GM12878 (cell line): ENCODE data around the gene HOXD13. TPM values are rescaled to one million over a fixed set of nuclear protein-coding genes. Genes with fewer than 3 reads are reported as not detected.
A peak's percentile ranks its signal among the peaks of the same experiment; 100 is the strongest.

ENCODE experiments used
- CEBPZ ChIP-seq: fragments of 150-350 bp; IDR thresholded peaks from 2 replicates; pipeline ENCODE4 v1.6.1; 2016; ENCODE audit warnings: low read depth, low read length
- CHD2 ChIP-seq: IDR thresholded peaks from 2 replicates; pipeline ENCODE4 v1.6.1; 2011; ENCODE audit warnings: low read depth, low read length, improper control_type of control experiment, borderline replicate concordance
- EGR1 ChIP-seq, 2 experiments: IDR thresholded peaks; 1 replicate in 1 of 2; 2 replicates in 1 of 2; pipeline ENCODE4 v1.6.1; 2011 to 2012; ENCODE audit warnings: low read depth in 2 of 2, low read length in 2 of 2, borderline replicate concordance in 1 of 2, mild to moderate bottlenecking in 1 of 2, moderate library complexity in 1 of 2
- ESRRA ChIP-seq: IDR thresholded peaks from 2 replicates; pipeline ENCODE4 v1.6.1; 2012; ENCODE audit warnings: mild to moderate bottlenecking, low read length, improper control_type of control experiment
- FOS ChIP-seq: IDR thresholded peaks from 3 replicates; pipeline ENCODE4 v1.6.1; 2011; ENCODE audit warnings: borderline replicate concordance; ENCODE audit not compliant: insufficient read length; ENCODE audit errors: extremely low read depth
- GATAD2B ChIP-seq: fragments of 450-650 bp; conservative IDR thresholded peaks from 2 replicates; pipeline ENCODE4 v1.6.1; 2017; ENCODE audit warnings: low read depth, mild to moderate bottlenecking, moderate library complexity
- IKZF2 ChIP-seq, 2 experiments: fragments of 450-650 bp; IDR thresholded peaks; 2 replicates each; pipeline ENCODE4 v1.6.1; 2017; ENCODE audit warnings: mild to moderate bottlenecking in 2 of 2, moderate library complexity in 2 of 2
- IRF3 ChIP-seq: fragments of 450-650 bp; IDR thresholded peaks from 2 replicates; pipeline ENCODE4 v1.6.1; 2014; ENCODE audit warnings: mild to moderate bottlenecking
- JUND ChIP-seq: IDR thresholded peaks from 2 replicates; pipeline ENCODE4 v1.6.1; 2012; ENCODE audit warnings: low read depth, mild to moderate bottlenecking, low read length, improper control_type of control experiment, moderate library complexity
- MYB ChIP-seq: fragments of 150-350 bp; IDR thresholded peaks from 2 replicates; pipeline ENCODE4 v1.6.1; 2014; ENCODE audit warnings: mild to moderate bottlenecking, low read depth, low read length, borderline replicate concordance
- NBN ChIP-seq: fragments of 450-650 bp; IDR thresholded peaks from 2 replicates; pipeline ENCODE4 v1.6.1; 2016
- NKRF ChIP-seq: fragments of 450-650 bp; conservative IDR thresholded peaks from 2 replicates; pipeline ENCODE4 v1.6.1; 2017; ENCODE audit warnings: mild to moderate bottlenecking, moderate library complexity
- NR2C2 ChIP-seq: IDR thresholded peaks from 2 replicates; pipeline ENCODE4 v1.6.1; 2011; ENCODE audit warnings: borderline replicate concordance, low read depth; ENCODE audit not compliant: control insufficient read depth, insufficient read length
- PBX3 ChIP-seq: IDR thresholded peaks from 2 replicates; pipeline ENCODE4 v1.6.1; 2011; ENCODE audit warnings: mild to moderate bottlenecking, low read depth, low read length, moderate library complexity; ENCODE audit not compliant: insufficient replicate concordance
- SIN3A ChIP-seq: IDR thresholded peaks from 2 replicates; pipeline ENCODE4 v1.6.1; 2012; ENCODE audit warnings: low read depth, low read length, improper control_type of control experiment
- ZNF622 ChIP-seq: fragments of 450-650 bp; IDR thresholded peaks from 2 replicates; pipeline ENCODE4 v1.6.1; 2017; ENCODE audit warnings: mild to moderate bottlenecking, inconsistent platforms
- ZZZ3 ChIP-seq: IDR thresholded peaks from 2 replicates; pipeline ENCODE4 v1.6.1; 2011; ENCODE audit warnings: low read depth; ENCODE audit not compliant: control insufficient read depth, insufficient read length
- polyA plus RNA-seq, 11 experiments: library from polyadenylated mRNA; depleted of rRNA in 4 of 11; unstranded in 6 of 11; stranded (reverse) in 5 of 11; fragments of >200 nt; fragmentation: Nextera tagmentation in 4 of 11; fragmentation: Illumina TruSeq in 1 of 11; extraction: Ambion mirVana in 4 of 11; extraction: Trizol in 1 of 11; gene quantifications; 1 replicate in 1 of 11; 2 replicates in 10 of 11; pipeline versions ENCODE4 v1.2.1 to v1.2.3, GENCODE V29; 2011 to 2016; ENCODE audit warnings: inconsistent platforms in 2 of 11, missing spikeins in 2 of 11, low read depth in 1 of 11
- total RNA-seq, 4 experiments: library from RNA; depleted of rRNA in 3 of 4; stranded (reverse); fragments of >200 nt in 3 of 4; fragmentation: Illumina TruSeq in 1 of 4; extraction: Trizol in 1 of 4; gene quantifications; 2 replicates each; pipeline versions ENCODE4 v1.2.1 to v1.2.3, GENCODE V29; 2013 to 2021
- TF ChIP-seq, protein P1 (sequence below): IDR thresholded peaks from 2 replicates; pipeline ENCODE4 v1.6.1; 2011; ENCODE audit warnings: borderline replicate concordance, low read depth, mild to moderate bottlenecking, moderate library complexity, mixed read lengths, low read length; ENCODE audit not compliant: insufficient read depth; ENCODE audit errors: extremely low read length
- TF ChIP-seq, protein P2 (sequence below): fragments of 450-650 bp; IDR thresholded peaks from 2 replicates; pipeline ENCODE4 v1.6.1; 2016; ENCODE audit warnings: mild to moderate bottlenecking

The HOXD13 gene
- total and polyA plus RNA-seq, 10 of the 15 experiments (the other 5 are each of a cell fraction or from before 2014, with no cell fraction given) = not detected

- TF ChIP-seq, protein P1, sequence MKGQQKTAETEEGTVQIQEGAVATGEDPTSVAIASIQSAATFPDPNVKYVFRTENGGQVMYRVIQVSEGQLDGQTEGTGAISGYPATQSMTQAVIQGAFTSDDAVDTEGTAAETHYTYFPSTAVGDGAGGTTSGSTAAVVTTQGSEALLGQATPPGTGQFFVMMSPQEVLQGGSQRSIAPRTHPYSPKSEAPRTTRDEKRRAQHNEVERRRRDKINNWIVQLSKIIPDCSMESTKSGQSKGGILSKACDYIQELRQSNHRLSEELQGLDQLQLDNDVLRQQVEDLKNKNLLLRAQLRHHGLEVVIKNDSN = no peak
- TF ChIP-seq JUND (no peak), NKRF (0 out of 2 replicates have a peak, but pooled peaks have one; percentile 42), IRF3 (no peak), IKZF2 (IDR thresholded peaks at IDR 0.05) (peak in 1 of 2 experiments; percentile 20; a peak in 2 of 4 replicates), NBN (0 out of 2 replicates have a peak, but pooled peaks have one; percentile 57), ESRRA (no peak), NR2C2 (no peak), SIN3A (no peak), GATAD2B (peak; percentile 72), ZZZ3 (no peak), MYB (no peak), CHD2 (0 out of 2 replicates have a peak, but pooled peaks have one; percentile 20), PBX3 (no peak), EGR1 (IDR thresholded peaks at IDR 0.05; ENCODE audit: borderline replicate concordance in 1 of 2, low read depth in 2 of 2, low read length in 2 of 2) (no peak), CEBPZ (no peak), ZNF622 (no peak), FOS (no peak)
- TF ChIP-seq, protein P2, sequence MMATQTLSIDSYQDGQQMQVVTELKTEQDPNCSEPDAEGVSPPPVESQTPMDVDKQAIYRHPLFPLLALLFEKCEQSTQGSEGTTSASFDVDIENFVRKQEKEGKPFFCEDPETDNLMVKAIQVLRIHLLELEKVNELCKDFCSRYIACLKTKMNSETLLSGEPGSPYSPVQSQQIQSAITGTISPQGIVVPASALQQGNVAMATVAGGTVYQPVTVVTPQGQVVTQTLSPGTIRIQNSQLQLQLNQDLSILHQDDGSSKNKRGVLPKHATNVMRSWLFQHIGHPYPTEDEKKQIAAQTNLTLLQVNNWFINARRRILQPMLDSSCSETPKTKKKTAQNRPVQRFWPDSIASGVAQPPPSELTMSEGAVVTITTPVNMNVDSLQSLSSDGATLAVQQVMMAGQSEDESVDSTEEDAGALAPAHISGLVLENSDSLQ = no peak
These were observed 48.2 kb downstream of the HOXD13 start (continued) for GRCh38 chr2:176140513-176141317.
